ENCODE data around the gene WWTR1. TPM values are rescaled to one million over a fixed set of nuclear protein-coding genes. Genes with fewer than 3 reads are reported as not detected.

The WWTR1 gene
- total and polyA plus RNA-seq, 4 donors = 4.5 to 11.8 (median 9.0) TPM

DNA sequence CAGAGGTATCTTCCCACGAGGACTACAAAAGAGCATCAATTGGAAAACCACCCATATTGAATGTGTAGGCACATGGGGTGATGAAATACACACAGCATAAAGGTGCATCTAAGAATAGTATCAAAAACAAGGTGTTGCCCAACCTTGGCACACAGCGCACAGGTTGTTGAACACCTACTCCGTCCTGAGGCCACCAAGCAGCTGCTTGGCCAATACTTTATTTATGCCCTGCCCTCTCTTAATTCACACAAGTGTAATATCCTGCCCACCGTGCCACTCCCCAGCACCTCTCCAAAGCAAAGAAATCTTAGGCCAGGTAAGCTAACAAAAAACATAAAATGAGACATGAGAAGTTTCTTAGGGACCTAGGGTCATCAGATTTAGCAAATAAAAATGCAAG is 31.2 kb downstream of the WWTR1 start (continued):
- TF ChIP-seq, protein P1, sequence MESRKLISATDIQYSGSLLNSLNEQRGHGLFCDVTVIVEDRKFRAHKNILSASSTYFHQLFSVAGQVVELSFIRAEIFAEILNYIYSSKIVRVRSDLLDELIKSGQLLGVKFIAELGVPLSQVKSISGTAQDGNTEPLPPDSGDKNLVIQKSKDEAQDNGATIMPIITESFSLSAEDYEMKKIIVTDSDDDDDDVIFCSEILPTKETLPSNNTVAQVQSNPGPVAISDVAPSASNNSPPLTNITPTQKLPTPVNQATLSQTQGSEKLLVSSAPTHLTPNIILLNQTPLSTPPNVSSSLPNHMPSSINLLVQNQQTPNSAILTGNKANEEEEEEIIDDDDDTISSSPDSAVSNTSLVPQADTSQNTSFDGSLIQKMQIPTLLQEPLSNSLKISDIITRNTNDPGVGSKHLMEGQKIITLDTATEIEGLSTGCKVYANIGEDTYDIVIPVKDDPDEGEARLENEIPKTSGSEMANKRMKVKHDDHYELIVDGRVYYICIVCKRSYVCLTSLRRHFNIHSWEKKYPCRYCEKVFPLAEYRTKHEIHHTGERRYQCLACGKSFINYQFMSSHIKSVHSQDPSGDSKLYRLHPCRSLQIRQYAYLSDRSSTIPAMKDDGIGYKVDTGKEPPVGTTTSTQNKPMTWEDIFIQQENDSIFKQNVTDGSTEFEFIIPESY (IDR thresholded peaks at IDR 0.05) = no peak
- TF ChIP-seq FOXA2 (IDR thresholded peaks at IDR 0.05) = no peak
- TF ChIP-seq TAF1 (conservative IDR thresholded peaks at IDR 0.05) = no peak
- TF ChIP-seq HNF4A (conservative IDR thresholded peaks at IDR 0.05) = peak; percentile 22 to 46
- no peak for TF ChIP-seq NR2F2 (IDR thresholded peaks at IDR 0.05)
- peak; percentile 23 to 49 for TF ChIP-seq RXRA (IDR thresholded peaks at IDR 0.05)
- TF ChIP-seq HNF4G (IDR thresholded peaks at IDR 0.05) = no peak
- TF ChIP-seq, protein P2, sequence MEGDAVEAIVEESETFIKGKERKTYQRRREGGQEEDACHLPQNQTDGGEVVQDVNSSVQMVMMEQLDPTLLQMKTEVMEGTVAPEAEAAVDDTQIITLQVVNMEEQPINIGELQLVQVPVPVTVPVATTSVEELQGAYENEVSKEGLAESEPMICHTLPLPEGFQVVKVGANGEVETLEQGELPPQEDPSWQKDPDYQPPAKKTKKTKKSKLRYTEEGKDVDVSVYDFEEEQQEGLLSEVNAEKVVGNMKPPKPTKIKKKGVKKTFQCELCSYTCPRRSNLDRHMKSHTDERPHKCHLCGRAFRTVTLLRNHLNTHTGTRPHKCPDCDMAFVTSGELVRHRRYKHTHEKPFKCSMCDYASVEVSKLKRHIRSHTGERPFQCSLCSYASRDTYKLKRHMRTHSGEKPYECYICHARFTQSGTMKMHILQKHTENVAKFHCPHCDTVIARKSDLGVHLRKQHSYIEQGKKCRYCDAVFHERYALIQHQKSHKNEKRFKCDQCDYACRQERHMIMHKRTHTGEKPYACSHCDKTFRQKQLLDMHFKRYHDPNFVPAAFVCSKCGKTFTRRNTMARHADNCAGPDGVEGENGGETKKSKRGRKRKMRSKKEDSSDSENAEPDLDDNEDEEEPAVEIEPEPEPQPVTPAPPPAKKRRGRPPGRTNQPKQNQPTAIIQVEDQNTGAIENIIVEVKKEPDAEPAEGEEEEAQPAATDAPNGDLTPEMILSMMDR (IDR thresholded peaks at IDR 0.05; ENCODE audit: low read depth, low read length, missing input control) = no peak

DNA sequence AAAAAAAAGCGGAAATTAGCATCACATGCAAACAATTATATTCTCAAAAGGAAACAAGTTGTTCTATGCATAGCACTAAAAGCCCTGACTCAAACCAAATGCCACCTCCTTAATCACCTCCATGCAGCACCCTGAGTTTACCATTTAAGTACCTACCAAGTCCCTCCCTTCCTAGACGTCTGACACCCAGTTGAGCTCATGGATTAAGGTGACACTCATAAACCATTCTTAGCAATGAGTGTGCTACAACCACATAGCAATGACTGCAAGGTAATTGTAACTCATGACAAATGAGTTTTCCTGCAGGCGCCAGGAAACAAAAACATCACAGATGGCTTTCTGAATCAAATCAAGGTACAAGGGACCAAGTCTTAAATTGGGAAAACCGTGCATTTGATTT is 32.0 kb downstream of the WWTR1 start:
- H3K4me3 ChIP-seq (ENCODE audit: low read depth in 1 of 3, low read length in 3 of 3) = no peak overlapping the region
- H3K27ac ChIP-seq (ENCODE audit: low read depth in 1 of 2, low read length in 2 of 2) = no peak overlapping the region
- H3K9ac ChIP-seq (ENCODE audit: low read depth in 1 of 2, low read length in 2 of 2) = no peak overlapping the region
- H3K36me3 ChIP-seq (ENCODE audit: control insufficient read depth in 4 of 4, insufficient read depth in 3 of 4, low read depth in 1 of 4, low read length in 3 of 4) = no peaks in the 10 kb centered on the region
- peaks cover 8 to 25% (median 16%) of the 10 kb centered on the region in 4 donors for H3K4me1 ChIP-seq (ENCODE audit: control insufficient read depth in 4 of 4, insufficient read depth in 4 of 4, low read length in 3 of 4)
- no peaks in the 10 kb centered on the region for H3K9me3 ChIP-seq (ENCODE audit: control insufficient read depth in 4 of 4, low read length in 3 of 4)
- H3K27me3 ChIP-seq (ENCODE audit: control insufficient read depth in 4 of 4, insufficient read depth in 4 of 4, low read length in 3 of 4) = no peaks in the 10 kb centered on the region
- WGBS = 86% methylated on average over 4 of the region's 4 CpGs
- DNase-seq (ENCODE audit: low spot score) = no peak
- TF ChIP-seq, protein P3, sequence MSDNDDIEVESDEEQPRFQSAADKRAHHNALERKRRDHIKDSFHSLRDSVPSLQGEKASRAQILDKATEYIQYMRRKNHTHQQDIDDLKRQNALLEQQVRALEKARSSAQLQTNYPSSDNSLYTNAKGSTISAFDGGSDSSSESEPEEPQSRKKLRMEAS (IDR thresholded peaks at IDR 0.05) = no peak
- TF ChIP-seq FOXA2 (IDR thresholded peaks at IDR 0.05) (no peak), YY1 (IDR thresholded peaks at IDR 0.05) (no peak), RXRA (IDR thresholded peaks at IDR 0.05) (no peak), FOXA1 (IDR thresholded peaks at IDR 0.05) (no peak)

DNA sequence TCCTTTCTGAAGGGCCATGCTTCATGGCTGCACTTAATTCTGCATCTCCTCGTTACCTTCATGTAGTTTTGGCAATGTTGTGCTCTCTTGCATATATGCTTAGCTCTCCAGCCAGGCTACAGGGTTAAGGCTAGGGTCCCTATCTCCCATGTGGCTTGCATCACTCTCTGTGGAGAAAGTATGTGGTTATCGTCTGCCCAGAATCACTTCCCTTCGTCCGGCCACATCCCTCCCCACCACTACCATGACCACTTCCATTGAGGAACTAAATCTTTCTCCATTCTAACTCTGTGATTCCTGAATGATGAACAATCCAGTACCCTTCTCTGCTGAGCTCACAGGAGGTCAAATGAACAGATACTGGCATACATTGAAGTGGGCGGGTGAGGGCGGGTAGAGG is 34.0 kb downstream of the WWTR1 start:
- no peaks in the 10 kb centered on the region for H3K27me3 ChIP-seq (ENCODE audit: control insufficient read depth in 4 of 4, insufficient read depth in 4 of 4, low read length in 3 of 4)
- DNase-seq (ENCODE audit: low spot score) = no peak
- TF ChIP-seq, protein P4, sequence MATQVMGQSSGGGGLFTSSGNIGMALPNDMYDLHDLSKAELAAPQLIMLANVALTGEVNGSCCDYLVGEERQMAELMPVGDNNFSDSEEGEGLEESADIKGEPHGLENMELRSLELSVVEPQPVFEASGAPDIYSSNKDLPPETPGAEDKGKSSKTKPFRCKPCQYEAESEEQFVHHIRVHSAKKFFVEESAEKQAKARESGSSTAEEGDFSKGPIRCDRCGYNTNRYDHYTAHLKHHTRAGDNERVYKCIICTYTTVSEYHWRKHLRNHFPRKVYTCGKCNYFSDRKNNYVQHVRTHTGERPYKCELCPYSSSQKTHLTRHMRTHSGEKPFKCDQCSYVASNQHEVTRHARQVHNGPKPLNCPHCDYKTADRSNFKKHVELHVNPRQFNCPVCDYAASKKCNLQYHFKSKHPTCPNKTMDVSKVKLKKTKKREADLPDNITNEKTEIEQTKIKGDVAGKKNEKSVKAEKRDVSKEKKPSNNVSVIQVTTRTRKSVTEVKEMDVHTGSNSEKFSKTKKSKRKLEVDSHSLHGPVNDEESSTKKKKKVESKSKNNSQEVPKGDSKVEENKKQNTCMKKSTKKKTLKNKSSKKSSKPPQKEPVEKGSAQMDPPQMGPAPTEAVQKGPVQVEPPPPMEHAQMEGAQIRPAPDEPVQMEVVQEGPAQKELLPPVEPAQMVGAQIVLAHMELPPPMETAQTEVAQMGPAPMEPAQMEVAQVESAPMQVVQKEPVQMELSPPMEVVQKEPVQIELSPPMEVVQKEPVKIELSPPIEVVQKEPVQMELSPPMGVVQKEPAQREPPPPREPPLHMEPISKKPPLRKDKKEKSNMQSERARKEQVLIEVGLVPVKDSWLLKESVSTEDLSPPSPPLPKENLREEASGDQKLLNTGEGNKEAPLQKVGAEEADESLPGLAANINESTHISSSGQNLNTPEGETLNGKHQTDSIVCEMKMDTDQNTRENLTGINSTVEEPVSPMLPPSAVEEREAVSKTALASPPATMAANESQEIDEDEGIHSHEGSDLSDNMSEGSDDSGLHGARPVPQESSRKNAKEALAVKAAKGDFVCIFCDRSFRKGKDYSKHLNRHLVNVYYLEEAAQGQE (IDR thresholded peaks at IDR 0.05) = no peak
- TF ChIP-seq SP1 (IDR thresholded peaks at IDR 0.05) = no peak
- TF ChIP-seq, protein P5, sequence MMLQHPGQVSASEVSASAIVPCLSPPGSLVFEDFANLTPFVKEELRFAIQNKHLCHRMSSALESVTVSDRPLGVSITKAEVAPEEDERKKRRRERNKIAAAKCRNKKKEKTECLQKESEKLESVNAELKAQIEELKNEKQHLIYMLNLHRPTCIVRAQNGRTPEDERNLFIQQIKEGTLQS (IDR thresholded peaks at IDR 0.05) = no peak
- TF ChIP-seq FOXA2 (IDR thresholded peaks at IDR 0.05) = no peak
- TF ChIP-seq, protein P1 (IDR thresholded peaks at IDR 0.05) = no peak
- TF ChIP-seq JUND (IDR thresholded peaks at IDR 0.05) = no peak
- TF ChIP-seq GABPA (IDR thresholded peaks at IDR 0.05 in 1 of 2, conservative IDR thresholded peaks at IDR 0.05 in 1 of 2) = no peak
- no peak for TF ChIP-seq EGR1 (IDR thresholded peaks at IDR 0.05; ENCODE audit: low read depth in 2 of 2)
- TF ChIP-seq FOXA1 (IDR thresholded peaks at IDR 0.05) = no peak
- no peak overlapping the region for H3K9ac ChIP-seq (ENCODE audit: low read depth in 1 of 2, low read length in 2 of 2)
- H3K4me3 ChIP-seq (ENCODE audit: low read depth in 1 of 3, low read length in 3 of 3) = no peak overlapping the region
- H3K27ac ChIP-seq (ENCODE audit: low read depth in 1 of 2, low read length in 2 of 2) = no peak overlapping the region
- WGBS = 89% methylated on average over 6 of the region's 6 CpGs
- H3K9me3 ChIP-seq (ENCODE audit: control insufficient read depth in 4 of 4, low read length in 3 of 4) = no peaks in the 10 kb centered on the region
- H3K36me3 ChIP-seq (ENCODE audit: control insufficient read depth in 4 of 4, insufficient read depth in 3 of 4, low read depth in 1 of 4, low read length in 3 of 4) = no peaks in the 10 kb centered on the region
- H3K4me1 ChIP-seq (ENCODE audit: control insufficient read depth in 4 of 4, insufficient read depth in 4 of 4, low read length in 3 of 4) = peaks cover 3 to 15% (median 9%) of the 10 kb centered on the region in 4 donors

Measured in liver (tissue), 9 donors.